Trophoblast cell (in vitro differentiated cells and primary cell): Measurements from ENCODE around the gene DPEP2.

ENCODE experiments used
- DNase-seq, 2 donors: peaks; one replicate each; pipeline ENCODE4 v3.0.0-alpha.2; 2016
- H2AFZ ChIP-seq: 2 replicates; pipeline ENCODE4 v1.6.1; 2013; ENCODE audit warnings: low read length, moderate library complexity, mild to moderate bottlenecking; ENCODE audit not compliant: insufficient read depth, poor library complexity
- H2AK5ac ChIP-seq: 2 replicates; pipeline ENCODE4 v1.6.1; 2013; ENCODE audit warnings: mild to moderate bottlenecking, low read length
- H2BK120ac ChIP-seq: 2 replicates; pipeline ENCODE4 v1.6.1; 2013; ENCODE audit warnings: low read length, mild to moderate bottlenecking, moderate library complexity; ENCODE audit not compliant: insufficient read depth, poor library complexity
- H2BK12ac ChIP-seq: 2 replicates; pipeline ENCODE4 v1.6.1; 2013; ENCODE audit warnings: mild to moderate bottlenecking, low read length, moderate library complexity
- H2BK5ac ChIP-seq: 2 replicates; pipeline ENCODE4 v1.6.1; 2013; ENCODE audit warnings: low read length, low read depth, moderate library complexity, mild to moderate bottlenecking; ENCODE audit not compliant: poor library complexity
- H3K14ac ChIP-seq: 2 replicates; pipeline ENCODE4 v1.6.1; 2013; ENCODE audit warnings: mild to moderate bottlenecking, low read length
- H3K18ac ChIP-seq: 2 replicates; pipeline ENCODE4 v1.6.1; 2013; ENCODE audit warnings: mild to moderate bottlenecking, low read length
- H3K23ac ChIP-seq: 2 replicates; pipeline ENCODE4 v1.6.1; 2013; ENCODE audit warnings: low read length
- H3K27ac ChIP-seq: 2 replicates; pipeline ENCODE4 v1.5.1; 2013; ENCODE audit warnings: low read depth, mild to moderate bottlenecking, inconsistent platforms, low read length, moderate library complexity
- H3K27me3 ChIP-seq: 2 replicates; pipeline ENCODE4 v1.6.1; 2013; ENCODE audit warnings: inconsistent platforms, mild to moderate bottlenecking, low read length, moderate library complexity; ENCODE audit not compliant: insufficient read depth
- H3K36me3 ChIP-seq, 2 experiments: 1 replicate in 1 of 2; 2 replicates in 1 of 2; pipeline ENCODE4 v1.6.1; 2013; ENCODE audit warnings: low read length in 2 of 2, mild to moderate bottlenecking in 2 of 2, moderate library complexity in 1 of 2; ENCODE audit not compliant: insufficient read depth in 2 of 2, control insufficient read depth in 1 of 2
- H3K4ac ChIP-seq: 2 replicates; pipeline ENCODE4 v1.6.1; 2013; ENCODE audit warnings: low read depth, mild to moderate bottlenecking, low read length, moderate library complexity
- H3K4me1 ChIP-seq, 2 experiments: 1 replicate in 1 of 2; 2 replicates in 1 of 2; pipeline ENCODE4 v1.6.1; 2013; ENCODE audit warnings: low read length in 2 of 2, mild to moderate bottlenecking in 2 of 2, moderate library complexity in 1 of 2; ENCODE audit not compliant: insufficient read depth in 2 of 2, control insufficient read depth in 1 of 2
- H3K4me2 ChIP-seq: 2 replicates; pipeline ENCODE4 v1.6.1; 2013; ENCODE audit warnings: inconsistent platforms, mild to moderate bottlenecking, low read length, moderate library complexity
- H3K4me3 ChIP-seq: 2 replicates; pipeline ENCODE4 v1.5.1; 2013; ENCODE audit warnings: mild to moderate bottlenecking, low read depth, low read length, inconsistent platforms
- H3K79me1 ChIP-seq: one replicate; pipeline ENCODE4 v1.6.1; 2013; ENCODE audit warnings: low read length
- H3K79me2 ChIP-seq: 2 replicates; pipeline ENCODE4 v1.6.1; 2013; ENCODE audit warnings: low read length, mild to moderate bottlenecking; ENCODE audit not compliant: control insufficient read depth, insufficient read depth, poor library complexity
- H3K9ac ChIP-seq: 2 replicates; pipeline ENCODE4 v1.6.1; 2013; ENCODE audit warnings: mild to moderate bottlenecking, low read length
- H3K9me3 ChIP-seq: 2 replicates; pipeline ENCODE4 v1.6.1; 2013; ENCODE audit warnings: low read depth, mild to moderate bottlenecking, control low read depth, inconsistent platforms, low read length; ENCODE audit not compliant: insufficient read depth
- H4K12ac ChIP-seq: 2 replicates; pipeline ENCODE4 v1.6.1; 2013; ENCODE audit warnings: low read depth, mild to moderate bottlenecking, low read length, moderate library complexity
- H4K8ac ChIP-seq: 2 replicates; pipeline ENCODE4 v1.6.1; 2013; ENCODE audit warnings: low read depth, mild to moderate bottlenecking, low read length, moderate library complexity
- H4K91ac ChIP-seq: one replicate; pipeline ENCODE4 v1.6.1; 2013; ENCODE audit warnings: low read depth, mild to moderate bottlenecking, low read length, moderate library complexity
- WGBS: extraction: QIAGEN DNeasy Blood & Tissue Kit; methylation state at CpG from one replicate; pipeline ENCODE4 v1.1.7; 2013; ENCODE audit warnings: missing lambda C conversion rate; ENCODE audit not compliant: insufficient read length, insufficient coverage; ENCODE audit errors: extremely low coverage; 5-methylcytosine and 5-hydroxymethylcytosine counted together

The DPEP2 gene

DNA sequence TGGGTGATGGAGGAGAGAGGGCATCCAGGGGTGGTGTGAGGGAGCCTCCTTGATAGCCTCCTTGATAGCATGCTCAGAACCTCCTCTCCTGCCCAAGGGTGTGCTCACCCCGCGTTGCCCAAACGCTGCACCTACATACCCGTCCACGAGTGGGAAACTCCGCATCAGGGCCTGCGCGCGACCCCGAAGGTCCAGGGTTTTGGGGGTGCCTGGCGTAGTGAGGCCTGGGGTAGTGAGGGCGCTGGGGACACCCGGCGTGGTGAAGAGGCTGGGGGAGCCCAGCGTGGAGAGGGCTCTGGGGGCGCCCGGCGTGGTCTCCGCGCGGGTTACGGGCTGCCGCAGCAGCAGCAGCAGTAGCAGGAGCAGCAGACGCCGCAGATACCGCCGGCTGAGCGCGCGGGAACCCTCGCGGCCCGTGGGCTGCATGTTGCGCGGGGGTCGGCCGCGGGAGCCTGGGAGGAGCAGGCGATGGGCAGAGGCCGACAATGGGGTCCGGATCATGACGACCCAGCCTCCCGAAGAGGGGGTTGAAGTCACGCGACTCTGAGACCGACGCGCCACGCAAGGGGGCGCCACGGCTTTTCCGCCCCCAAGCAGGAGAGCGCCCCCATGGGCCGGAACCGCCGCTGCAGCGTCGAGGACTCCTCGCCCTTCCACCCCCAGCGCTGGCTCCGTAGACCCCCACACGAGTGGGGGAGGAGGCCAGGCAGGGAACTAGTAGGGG is 19.2 kb downstream of the DPEP2 start, which contains the start of gene DPEP3:
Gene DPEP3, minus strand, starts transcription at position 545 of the 724 bp plus-strand sequence. Its CDS starts 119 bp downstream, at position 426.
- DNase-seq, result no peak
- H3K4me1 ChIP-seq, result no peaks in the 10 kb centered on the region
- H3K18ac ChIP-seq, result no peak within 1 kb of the TSS
- no peak within 1 kb of the TSS for H2AFZ ChIP-seq
- H2BK12ac ChIP-seq, result no peak within 1 kb of the TSS
- WGBS, result no CpG with 5 or more reads among the region's 62 CpGs
- no peaks in the 10 kb centered on the region for H3K27me3 ChIP-seq
- no peaks in the 10 kb centered on the region for H3K79me1 ChIP-seq
- H3K23ac ChIP-seq, result no peak within 1 kb of the TSS
- no peak within 1 kb of the TSS for H2BK120ac ChIP-seq
- H3K79me2 ChIP-seq, result no peaks in the 10 kb centered on the region
- H3K4ac ChIP-seq, result no peak within 1 kb of the TSS
- H4K8ac ChIP-seq, result no peak within 1 kb of the TSS
- no peak within 1 kb of the TSS for H3K9ac ChIP-seq
- no peak within 1 kb of the TSS for H3K27ac ChIP-seq
- H3K4me3 ChIP-seq, result no peak within 1 kb of the TSS
- H4K91ac ChIP-seq, result no peak within 1 kb of the TSS
- H3K9me3 ChIP-seq, result peaks cover 3% of the 10 kb centered on the region
- H2AK5ac ChIP-seq, result no peak within 1 kb of the TSS
- H4K12ac ChIP-seq, result no peak within 1 kb of the TSS
- no peak within 1 kb of the TSS for H2BK5ac ChIP-seq
- no peaks in the 10 kb centered on the region for H3K36me3 ChIP-seq
- H3K4me2 ChIP-seq, result no peak within 1 kb of the TSS
- no peak within 1 kb of the TSS for H3K14ac ChIP-seq

- H3K4ac ChIP-seq, result no peak overlapping the region
- no peak overlapping the region for H2BK5ac ChIP-seq
- H2AK5ac ChIP-seq, result no peak overlapping the region
- H2BK12ac ChIP-seq, result no peak overlapping the region
- H3K4me3 ChIP-seq, result no peak overlapping the region
- H3K4me2 ChIP-seq, result no peak overlapping the region
- no peaks in the 10 kb centered on the region for H3K36me3 ChIP-seq
- H3K14ac ChIP-seq, result no peak overlapping the region
- no peaks in the 10 kb centered on the region for H3K79me2 ChIP-seq
- no peak overlapping the region for H3K23ac ChIP-seq
- no peaks in the 10 kb centered on the region for H3K79me1 ChIP-seq
- H4K12ac ChIP-seq, result no peak overlapping the region
- WGBS, result no CpG with 5 or more reads among the region's 9 CpGs
- no peak overlapping the region for H3K27ac ChIP-seq
- no peak overlapping the region for H2AFZ ChIP-seq
- DNase-seq, result no peak
- no peak overlapping the region for H4K8ac ChIP-seq
- H3K18ac ChIP-seq, result no peak overlapping the region
- no peaks in the 10 kb centered on the region for H3K27me3 ChIP-seq
- H3K9me3 ChIP-seq, result peaks cover 3% of the 10 kb centered on the region
- no peak overlapping the region for H3K9ac ChIP-seq
- H3K4me1 ChIP-seq, result no peaks in the 10 kb centered on the region
- H4K91ac ChIP-seq, result no peak overlapping the region
- no peak overlapping the region for H2BK120ac ChIP-seq
Measured at GRCh38 chr16:67977469-67978227, 21.6 kb downstream of the DPEP2 start.

DNA sequence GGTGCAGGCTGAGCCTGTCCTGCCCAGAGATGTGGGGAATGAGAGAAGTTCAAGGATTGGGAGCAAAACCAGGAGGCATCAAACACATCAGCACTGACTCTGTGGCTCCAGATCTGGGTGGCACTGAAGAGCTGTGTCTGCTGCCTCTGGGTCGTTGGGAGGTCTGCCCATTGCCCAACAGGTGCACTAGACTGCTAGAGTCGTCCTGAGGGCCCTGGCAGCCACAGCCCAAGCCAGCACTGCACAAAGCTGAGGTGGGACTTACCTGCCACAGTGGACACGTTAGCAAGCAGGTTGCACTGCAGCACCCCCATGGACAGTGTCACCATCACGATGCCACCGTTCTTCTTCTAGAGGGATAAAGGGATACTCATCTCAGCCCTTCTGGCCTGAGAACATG is 22.3 kb downstream of the DPEP2 start:
- H3K9me3 ChIP-seq, result peaks cover 3% of the 10 kb centered on the region

GRCh38 chr16:67976205-67976604 is 23.1 kb downstream of the DPEP2 start:
- H3K18ac ChIP-seq, result no peak overlapping the region
- no peak overlapping the region for H3K4me3 ChIP-seq
- H4K8ac ChIP-seq, result no peak overlapping the region
- H2BK120ac ChIP-seq, result no peak overlapping the region
- no peak overlapping the region for H2BK5ac ChIP-seq
- no peaks in the 10 kb centered on the region for H3K36me3 ChIP-seq
- H3K14ac ChIP-seq, result no peak overlapping the region
- WGBS, result no CpG with 5 or more reads among the region's 2 CpGs
- no peak overlapping the region for H3K27ac ChIP-seq
- peaks cover 3% of the 10 kb centered on the region for H3K9me3 ChIP-seq
- no peaks in the 10 kb centered on the region for H3K79me2 ChIP-seq
- H3K4me1 ChIP-seq, result no peaks in the 10 kb centered on the region
- H3K4me2 ChIP-seq, result no peak overlapping the region
- H4K91ac ChIP-seq, result no peak overlapping the region
- H3K79me1 ChIP-seq, result no peaks in the 10 kb centered on the region
- no peaks in the 10 kb centered on the region for H3K27me3 ChIP-seq
- no peak overlapping the region for H4K12ac ChIP-seq
- no peak overlapping the region for H2AFZ ChIP-seq
- H2BK12ac ChIP-seq, result no peak overlapping the region
- no peak overlapping the region for H3K4ac ChIP-seq
- no peak for DNase-seq
- H3K9ac ChIP-seq, result no peak overlapping the region
- H3K23ac ChIP-seq, result no peak overlapping the region
- no peak overlapping the region for H2AK5ac ChIP-seq

More for the DNA sequence above, 22.3 kb downstream of the DPEP2 start:
- Histone ChIP-seq H3K4me2 (no peak overlapping the region), H4K12ac (no peak overlapping the region), H3K4ac (no peak overlapping the region), H4K8ac (no peak overlapping the region), H2AK5ac (no peak overlapping the region), H3K18ac (no peak overlapping the region), H2BK5ac (no peak overlapping the region), H2BK120ac (no peak overlapping the region), H2BK12ac (no peak overlapping the region), H3K9ac (no peak overlapping the region), H3K4me3 (no peak overlapping the region), H3K27me3 (no peaks in the 10 kb centered on the region), H3K36me3 (no peaks in the 10 kb centered on the region), H3K79me2 (no peaks in the 10 kb centered on the region), H3K4me1 (no peaks in the 10 kb centered on the region), H3K79me1 (no peaks in the 10 kb centered on the region), H2AFZ (no peak overlapping the region), H3K14ac (no peak overlapping the region), H3K23ac (no peak overlapping the region), H3K27ac (no peak overlapping the region), H4K91ac (no peak overlapping the region)
- DNase-seq, result no peak
- WGBS, result no CpG with 5 or more reads among the region's 5 CpGs
